Measurements from ENCODE around the gene ECE2. TPM values are rescaled to one million over a fixed set of nuclear protein-coding genes. Genes with fewer than 3 reads are reported as not detected.

Gene ECE2
- total RNA-seq, 1 experiment from 2014 or later = not detected

GRCh38 chr3:184282941-184283340 lies 7.1 kb downstream of the ECE2 start:
- TF ChIP-seq, protein P1, sequence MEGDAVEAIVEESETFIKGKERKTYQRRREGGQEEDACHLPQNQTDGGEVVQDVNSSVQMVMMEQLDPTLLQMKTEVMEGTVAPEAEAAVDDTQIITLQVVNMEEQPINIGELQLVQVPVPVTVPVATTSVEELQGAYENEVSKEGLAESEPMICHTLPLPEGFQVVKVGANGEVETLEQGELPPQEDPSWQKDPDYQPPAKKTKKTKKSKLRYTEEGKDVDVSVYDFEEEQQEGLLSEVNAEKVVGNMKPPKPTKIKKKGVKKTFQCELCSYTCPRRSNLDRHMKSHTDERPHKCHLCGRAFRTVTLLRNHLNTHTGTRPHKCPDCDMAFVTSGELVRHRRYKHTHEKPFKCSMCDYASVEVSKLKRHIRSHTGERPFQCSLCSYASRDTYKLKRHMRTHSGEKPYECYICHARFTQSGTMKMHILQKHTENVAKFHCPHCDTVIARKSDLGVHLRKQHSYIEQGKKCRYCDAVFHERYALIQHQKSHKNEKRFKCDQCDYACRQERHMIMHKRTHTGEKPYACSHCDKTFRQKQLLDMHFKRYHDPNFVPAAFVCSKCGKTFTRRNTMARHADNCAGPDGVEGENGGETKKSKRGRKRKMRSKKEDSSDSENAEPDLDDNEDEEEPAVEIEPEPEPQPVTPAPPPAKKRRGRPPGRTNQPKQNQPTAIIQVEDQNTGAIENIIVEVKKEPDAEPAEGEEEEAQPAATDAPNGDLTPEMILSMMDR (IDR thresholded peaks at IDR 0.05) = no peak
- TF ChIP-seq SIN3A (IDR thresholded peaks at IDR 0.05; ENCODE audit: borderline replicate concordance, insufficient read depth, low read depth, low read length) = no peak
- no peak for TF ChIP-seq TCF7L2 (IDR thresholded peaks at IDR 0.05; ENCODE audit: low read depth, low read length)
- no peak for TF ChIP-seq REST (IDR thresholded peaks at IDR 0.05; ENCODE audit: insufficient read depth in 1 of 2, low read depth in 2 of 2, low read length in 1 of 2)
- no peak for TF ChIP-seq POLR2AphosphoS5 (IDR thresholded peaks at IDR 0.05; ENCODE audit: low read depth, low read length)
- ChIA-PET POLR2A (no interaction called here), CTCF (interaction anchor here (0.6 kb wide), 1 partner anchor 388 kb away, joined by 7 read pairs; no protein-coding TSS in a partner anchor)
- H3K27ac ChIP-seq (ENCODE audit: low read length) = no peak overlapping the region
- H3K9me3 ChIP-seq (ENCODE audit: control insufficient read depth, insufficient read depth, low read depth, low read length) = no peaks in the 10 kb centered on the region
- in situ Hi-C loops (cut with HindIII; ENCODE audit: low pct_unique_long_range_greater_than_20kb, low sequenced_read_pairs) (no loop called here), intact Hi-C loops (cut with micrococcal nuclease; ENCODE audit: unreplicated experiment) (loop anchor here (10.0 kb wide), 1 partner anchor 138 kb away; no protein-coding TSS in a partner anchor)
- H3K36me3 ChIP-seq (ENCODE audit: control insufficient read depth, insufficient read depth, low read length) = no peaks in the 10 kb centered on the region
- no peaks in the 10 kb centered on the region for H3K4me1 ChIP-seq (ENCODE audit: control insufficient read depth, insufficient read depth, low read length)
- no peaks in the 10 kb centered on the region for H3K27me3 ChIP-seq (ENCODE audit: control insufficient read depth, insufficient read depth, low read length)
- ATAC-seq (no peak), DNase-seq (ENCODE audit: low read depth, low spot score) (no peak)
- BruUV-seq (replicated peaks) = no TSS peak
- H3K4me3 ChIP-seq (ENCODE audit: low read depth in 2 of 2, low read length in 2 of 2) = no peak overlapping the region

DNA sequence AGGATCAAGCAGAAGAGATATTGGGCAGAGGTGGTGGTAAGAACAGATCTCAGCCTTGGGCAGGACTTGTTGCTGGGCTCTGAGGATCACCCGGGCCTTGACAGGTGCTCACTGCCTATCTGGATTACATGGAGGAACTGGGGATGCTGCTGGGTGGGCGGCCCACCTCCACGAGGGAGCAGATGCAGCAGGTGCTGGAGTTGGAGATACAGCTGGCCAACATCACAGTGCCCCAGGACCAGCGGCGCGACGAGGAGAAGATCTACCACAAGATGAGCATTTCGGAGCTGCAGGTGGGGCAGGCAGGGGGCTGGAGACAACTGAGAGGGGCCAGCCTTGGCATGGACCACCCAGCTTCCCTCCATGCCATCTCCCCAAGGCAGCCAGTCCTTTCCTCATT lies 7.9 kb downstream of the ECE2 start:
- BruUV-seq (replicated peaks) = no TSS peak
- H3K27me3 ChIP-seq (ENCODE audit: control insufficient read depth, insufficient read depth, low read length) = no peaks in the 10 kb centered on the region
- intact Hi-C loops (cut with micrococcal nuclease; ENCODE audit: unreplicated experiment) (loop anchor here (10.0 kb wide), 1 partner anchor 139 kb away; no protein-coding TSS in a partner anchor), in situ Hi-C loops (cut with HindIII; ENCODE audit: low pct_unique_long_range_greater_than_20kb, low sequenced_read_pairs) (no loop called here)
- H3K4me3 ChIP-seq (ENCODE audit: low read depth in 2 of 2, low read length in 2 of 2) = no peak overlapping the region
- TF ChIP-seq SIN3A (IDR thresholded peaks at IDR 0.05; ENCODE audit: borderline replicate concordance, insufficient read depth, low read depth, low read length) = no peak
- no peak for TF ChIP-seq REST (IDR thresholded peaks at IDR 0.05; ENCODE audit: insufficient read depth in 1 of 2, low read depth in 2 of 2, low read length in 1 of 2)
- H3K4me1 ChIP-seq (ENCODE audit: control insufficient read depth, insufficient read depth, low read length) = no peaks in the 10 kb centered on the region
- H3K9me3 ChIP-seq (ENCODE audit: control insufficient read depth, insufficient read depth, low read depth, low read length) = no peaks in the 10 kb centered on the region
- no peak overlapping the region for H3K27ac ChIP-seq (ENCODE audit: low read length)
- ChIA-PET POLR2A (no interaction called here), CTCF (interaction anchor here (0.6 kb wide), 2 partner anchors 114 to 389 kb away, joined by 3 to 7 read pairs; no protein-coding TSS in a partner anchor)
- ATAC-seq (no peak), DNase-seq (ENCODE audit: low read depth, low spot score) (no peak)
- no peaks in the 10 kb centered on the region for H3K36me3 ChIP-seq (ENCODE audit: control insufficient read depth, insufficient read depth, low read length)
